GM20000 (cell line): ENCODE data around the gene APOBEC3H.

ENCODE experiments used
- DNase-seq: peaks from one replicate; pipeline ENCODE4 v3.0.0; 2012; ENCODE audit warnings: low spot score
- TF ChIP-seq, protein P1 (sequence below): IDR thresholded peaks from 2 replicates; pipeline ENCODE4 v1.5.1; 2012; ENCODE audit warnings: mild to moderate bottlenecking, control low read depth; ENCODE audit errors: extremely low read depth, missing control alignments

Gene APOBEC3H

DNA sequence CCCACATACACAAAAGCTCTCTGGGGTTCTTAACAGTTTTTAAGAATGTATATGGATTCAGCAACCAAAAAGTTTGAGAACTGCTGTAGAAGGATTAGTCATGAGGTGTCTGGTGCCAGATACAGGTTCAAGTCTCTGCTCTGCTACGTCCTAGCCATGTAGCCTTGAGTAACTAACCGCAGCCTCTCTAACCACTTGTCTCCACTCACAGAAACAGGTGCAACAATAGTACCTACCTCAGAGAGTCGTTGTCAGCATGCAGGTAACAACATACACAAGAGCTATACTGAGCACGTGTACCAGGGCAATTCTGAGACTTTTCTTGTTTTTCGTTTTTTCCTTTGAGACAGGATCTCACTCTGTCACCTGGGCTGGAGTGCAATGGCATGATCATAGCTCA, 28.6 kb downstream of the APOBEC3H start:
- TF ChIP-seq, protein P1, sequence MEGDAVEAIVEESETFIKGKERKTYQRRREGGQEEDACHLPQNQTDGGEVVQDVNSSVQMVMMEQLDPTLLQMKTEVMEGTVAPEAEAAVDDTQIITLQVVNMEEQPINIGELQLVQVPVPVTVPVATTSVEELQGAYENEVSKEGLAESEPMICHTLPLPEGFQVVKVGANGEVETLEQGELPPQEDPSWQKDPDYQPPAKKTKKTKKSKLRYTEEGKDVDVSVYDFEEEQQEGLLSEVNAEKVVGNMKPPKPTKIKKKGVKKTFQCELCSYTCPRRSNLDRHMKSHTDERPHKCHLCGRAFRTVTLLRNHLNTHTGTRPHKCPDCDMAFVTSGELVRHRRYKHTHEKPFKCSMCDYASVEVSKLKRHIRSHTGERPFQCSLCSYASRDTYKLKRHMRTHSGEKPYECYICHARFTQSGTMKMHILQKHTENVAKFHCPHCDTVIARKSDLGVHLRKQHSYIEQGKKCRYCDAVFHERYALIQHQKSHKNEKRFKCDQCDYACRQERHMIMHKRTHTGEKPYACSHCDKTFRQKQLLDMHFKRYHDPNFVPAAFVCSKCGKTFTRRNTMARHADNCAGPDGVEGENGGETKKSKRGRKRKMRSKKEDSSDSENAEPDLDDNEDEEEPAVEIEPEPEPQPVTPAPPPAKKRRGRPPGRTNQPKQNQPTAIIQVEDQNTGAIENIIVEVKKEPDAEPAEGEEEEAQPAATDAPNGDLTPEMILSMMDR = no peak
- no peak for DNase-seq

DNA sequence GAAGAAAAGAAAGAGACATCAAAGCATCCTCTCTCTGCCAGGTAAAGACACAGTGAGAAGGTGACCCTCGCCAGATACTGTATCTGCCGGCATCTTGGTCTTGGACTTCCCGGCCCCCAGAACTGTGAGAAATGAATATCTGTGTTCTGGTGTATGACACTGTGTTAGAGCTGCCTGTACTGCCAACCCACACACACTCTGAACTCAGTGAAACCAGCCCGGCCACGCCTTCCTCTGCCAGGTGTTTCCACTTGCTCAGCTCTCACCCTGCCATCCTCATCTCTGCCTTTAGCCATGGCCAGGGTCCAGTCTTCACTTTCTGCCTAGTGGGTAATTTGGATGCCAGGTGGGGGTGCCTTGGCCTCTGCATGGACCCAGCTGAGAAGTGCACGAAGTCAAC, 31.5 kb downstream of the APOBEC3H start:
- peak; percentile 3 for DNase-seq
- TF ChIP-seq, protein P1 = no peak

DNA sequence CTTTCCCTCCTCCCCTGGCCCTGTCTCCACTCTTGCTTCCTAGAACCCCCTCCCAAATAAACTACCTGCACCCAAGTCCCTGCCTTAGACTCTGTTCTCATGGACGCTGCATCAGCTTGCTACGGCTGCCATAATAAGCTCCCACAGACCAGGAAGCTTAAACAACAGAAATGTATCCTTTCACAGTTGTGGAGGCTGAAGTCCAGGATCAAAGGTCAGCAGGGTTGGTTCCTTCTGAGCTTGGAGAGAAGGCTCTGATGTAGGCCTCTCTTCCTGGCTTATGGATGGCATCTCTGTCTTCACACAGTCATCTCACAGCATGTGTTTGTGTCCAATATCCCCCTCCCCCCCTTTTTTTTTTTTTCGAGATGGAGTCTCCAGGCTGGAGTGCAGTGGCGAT, 32.0 kb downstream of the APOBEC3H start:
- no peak for DNase-seq
- TF ChIP-seq, protein P1 = no peak

DNA sequence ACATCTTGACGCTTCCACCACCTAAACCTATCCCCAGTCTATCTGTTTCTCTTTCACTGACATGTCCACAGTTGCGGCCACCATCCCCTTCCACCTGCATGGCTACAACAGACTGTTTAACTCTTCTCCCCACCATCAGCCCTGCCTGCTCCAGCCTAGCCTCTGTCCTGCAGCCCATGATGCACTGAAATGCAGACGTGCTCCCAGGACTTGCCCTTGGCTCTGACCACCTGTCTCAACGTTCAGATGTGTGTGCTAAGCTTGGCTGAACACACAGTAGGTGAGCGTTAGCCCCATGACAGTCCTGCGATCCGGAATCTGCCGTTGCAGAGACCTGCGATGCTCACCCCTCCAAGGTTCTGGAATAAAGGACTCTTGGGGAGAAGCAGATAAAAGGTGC, 32.7 kb downstream of the APOBEC3H start:
- TF ChIP-seq, protein P1 = no peak
- DNase-seq = peak; percentile 3

DNA sequence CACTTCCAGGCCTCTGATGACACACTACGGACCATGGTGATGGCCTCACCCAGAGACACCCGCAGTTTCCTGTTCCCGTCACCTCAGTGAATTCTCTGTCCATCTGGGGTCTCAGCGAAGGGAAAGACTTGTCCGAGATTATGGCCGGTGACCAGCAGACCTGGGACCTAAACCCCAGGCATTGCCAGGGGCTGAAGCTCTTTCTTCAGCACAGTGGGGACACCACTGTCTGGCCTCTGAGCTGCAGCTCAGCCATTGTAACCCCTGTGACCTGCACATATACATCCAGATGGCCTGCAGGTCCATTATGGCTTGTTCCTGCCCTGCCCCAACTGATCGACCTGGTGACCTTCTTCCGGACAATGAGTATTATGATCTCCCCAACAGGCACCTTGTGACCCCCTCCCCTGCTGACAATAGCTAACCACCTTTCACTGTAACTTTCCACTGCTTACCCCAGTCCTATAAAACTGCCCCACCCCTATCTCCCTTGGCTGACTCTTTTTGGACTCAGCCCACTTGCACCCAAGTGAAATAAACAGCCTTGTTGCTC, 33.2 kb downstream of the APOBEC3H start:
- TF ChIP-seq, protein P1 = no peak
- peak; percentile 4 for DNase-seq

DNA sequence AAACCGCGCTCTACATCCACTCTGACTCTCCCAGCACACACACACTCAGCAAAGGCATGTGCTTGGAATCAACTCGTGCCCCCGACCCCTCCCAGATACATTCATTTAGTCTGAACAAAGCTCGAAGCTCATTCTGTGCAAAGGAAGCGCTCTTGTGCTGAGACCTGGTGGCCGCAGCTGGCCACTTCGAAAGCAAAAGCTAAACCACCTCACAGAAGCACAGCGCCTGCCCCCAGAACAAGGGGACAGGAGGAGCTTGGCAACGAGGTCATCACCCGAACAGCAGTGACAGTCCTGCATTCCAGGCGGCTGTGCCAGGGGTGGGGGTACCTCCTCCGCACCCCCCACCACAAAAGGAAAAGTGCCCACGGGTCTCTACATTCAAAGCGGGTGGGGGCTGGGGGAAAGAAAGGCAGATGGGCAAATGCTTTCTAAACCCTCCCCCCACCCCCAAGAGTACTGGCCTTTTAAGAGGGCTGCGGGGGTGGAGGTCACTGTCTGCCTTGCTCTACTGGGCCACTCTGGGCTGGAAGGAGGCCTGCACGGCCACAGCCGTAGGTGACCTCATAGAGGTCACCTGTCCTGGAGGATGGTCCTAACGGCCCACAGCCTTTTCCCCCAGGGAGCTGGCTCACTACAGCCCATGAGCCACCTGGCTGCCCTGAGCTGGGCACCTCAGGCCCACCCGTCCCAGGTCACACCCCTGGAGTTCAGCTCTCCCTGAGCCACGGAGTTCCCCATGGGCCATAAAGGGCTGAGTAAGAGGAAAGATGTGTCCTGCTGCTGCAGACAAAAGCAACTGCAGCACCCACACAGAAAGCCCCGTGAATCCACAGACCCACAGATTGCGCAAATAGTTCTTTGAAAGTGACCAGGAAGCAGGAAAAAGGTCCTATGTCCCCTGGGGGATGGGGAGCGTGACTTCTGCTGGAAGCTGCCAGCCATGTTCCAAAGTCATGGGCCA, 34.1 kb downstream of the APOBEC3H start:
- no peak for DNase-seq
- TF ChIP-seq, protein P1 = no peak

DNA sequence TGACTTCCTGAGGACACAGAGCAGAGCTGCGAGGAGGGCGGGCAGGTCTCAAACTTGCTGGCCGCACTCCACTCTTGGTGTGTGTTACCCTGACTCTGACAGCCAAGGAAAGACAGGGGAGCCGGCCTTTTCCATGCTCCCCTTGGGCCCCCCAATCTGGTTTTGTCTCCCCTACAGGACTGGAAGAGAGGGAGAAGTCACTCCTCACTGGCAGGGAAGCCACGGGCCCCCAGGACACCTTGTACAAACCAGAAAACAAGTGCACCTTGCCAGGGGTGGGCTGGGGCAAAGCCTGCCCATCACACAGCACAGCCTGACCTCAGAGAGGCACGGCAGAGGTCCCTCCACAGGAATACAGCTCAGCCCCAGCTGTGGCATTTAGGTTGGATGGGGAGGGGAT, 35.2 kb downstream of the APOBEC3H start:
- TF ChIP-seq, protein P1 = no peak
- no peak for DNase-seq
